HG03097 (cell line): ENCODE results near the gene BNIP1.
A peak's percentile ranks its signal among the peaks of the same experiment; 100 is the strongest.
"Not testable (repeated sequence)": the region's sequence is repeated elsewhere in the genome, so short reads cannot be mapped to it uniquely, and the experiment has no call there.

Experiments
- ATAC-seq: cut with Tn5 transposase; IDR thresholded peaks from one replicate; pipeline ENCODE4 v1.9.1; 2021; ENCODE audit not compliant: unreplicated experiment, low FRiP score

Gene BNIP1

GRCh38 chr5:173144200-173145176, at the start of gene BNIP1:
Gene BNIP1 (plus strand): TSS chr5:173144531. CDS start chr5:173144546, 15 bp downstream.
- ATAC-seq: peak; percentile 79

- ATAC-seq: no peak
These were observed 45.5 kb upstream of the BNIP1 start for GRCh38 chr5:173098787-173099186.

DNA sequence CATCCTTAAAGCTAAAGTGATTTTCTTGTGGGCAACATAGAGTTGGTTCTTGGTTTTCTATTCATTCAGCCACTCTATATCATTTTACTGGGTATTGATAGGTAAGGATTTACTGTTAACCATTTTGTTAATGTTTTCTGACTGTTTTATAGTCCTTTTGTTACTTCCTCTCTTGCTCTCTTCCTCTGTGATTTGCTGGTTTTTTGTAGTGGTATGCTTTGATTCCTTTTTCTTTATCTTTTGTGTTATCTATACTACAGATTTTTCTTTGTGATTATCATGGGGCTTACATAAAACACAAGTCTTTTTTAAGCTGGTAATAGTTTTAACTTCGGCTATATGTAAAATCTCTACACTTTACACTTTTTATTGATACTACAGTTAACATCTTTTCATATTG, 44.9 kb upstream of the BNIP1 start:
- no peak for ATAC-seq

DNA sequence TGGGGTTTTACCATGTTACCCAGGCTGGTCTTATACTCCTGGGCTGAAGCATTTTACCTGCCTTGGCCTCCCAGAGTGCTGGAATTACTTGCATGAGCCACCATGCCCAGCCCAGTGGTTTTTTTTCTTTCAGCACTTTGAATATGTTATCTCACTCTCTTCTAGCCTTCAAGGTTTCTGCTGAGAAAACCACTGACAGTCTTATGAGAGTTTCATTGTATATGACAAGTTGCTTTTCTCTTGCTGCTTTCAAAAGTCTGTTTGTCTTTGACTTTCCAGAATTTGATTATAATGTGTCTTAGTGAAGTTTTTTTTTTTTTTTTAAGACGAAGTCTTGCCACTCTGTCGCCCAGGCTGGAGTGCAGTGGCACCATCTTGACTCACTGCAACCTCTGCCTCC, 43.1 kb upstream of the BNIP1 start:
- ATAC-seq: no peak

GRCh38 chr5:173103411-173103810, 40.9 kb upstream of the BNIP1 start:
- no peak for ATAC-seq

- ATAC-seq: no peak
These were observed 35.4 kb upstream of the BNIP1 start for GRCh38 chr5:173108914-173109313.

- ATAC-seq: no peak
These were observed 29.8 kb upstream of the BNIP1 start for GRCh38 chr5:173114536-173114935.

DNA sequence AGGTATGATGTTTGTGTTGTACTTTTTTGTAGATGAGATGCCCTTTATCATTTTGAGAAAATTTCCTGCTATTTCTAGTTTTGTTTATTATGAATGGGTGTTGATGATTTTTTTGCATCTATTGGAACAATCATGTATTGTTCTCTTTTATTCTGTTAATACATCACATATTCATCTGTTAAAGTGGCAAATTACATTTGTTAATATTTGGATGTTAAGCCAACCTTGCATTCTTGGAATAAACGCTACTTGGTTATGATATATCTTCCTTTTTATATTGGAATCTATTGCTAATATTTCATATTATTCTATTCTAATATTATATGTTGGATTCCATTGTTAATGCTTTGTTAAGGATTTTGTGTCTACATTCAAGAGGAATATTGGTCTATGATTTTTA, 24.6 kb upstream of the BNIP1 start:
- no peak for ATAC-seq

GRCh38 chr5:173123416-173123815, 20.9 kb upstream of the BNIP1 start:
- no peak for ATAC-seq

- not testable (repeated sequence) for ATAC-seq
These were observed 12.2 kb upstream of the BNIP1 start for GRCh38 chr5:173132166-173132565.

GRCh38 chr5:173138707-173139106, 5.6 kb upstream of the BNIP1 start:
- ATAC-seq: no peak

DNA sequence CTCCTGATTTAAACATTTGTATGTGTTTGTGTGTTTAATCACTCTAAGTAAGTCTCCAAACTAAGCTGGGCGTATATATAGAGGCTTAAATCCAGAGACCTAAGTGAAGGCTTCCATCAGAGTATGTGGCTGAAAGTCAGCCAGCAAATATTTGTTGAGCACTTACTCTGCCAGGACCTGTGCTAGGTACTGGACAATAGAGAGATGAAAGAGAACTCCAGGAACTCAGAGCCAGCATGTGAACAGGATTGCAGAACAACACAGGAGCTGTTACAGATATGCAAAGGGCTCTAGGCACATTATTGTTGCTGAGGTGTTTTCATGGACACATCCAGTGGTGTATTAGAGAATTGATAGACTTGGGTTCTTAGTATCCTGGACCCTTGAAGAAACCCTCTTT, 4.7 kb upstream of the BNIP1 start:
- ATAC-seq: no peak

GRCh38 chr5:173140769-173141168, 3.6 kb upstream of the BNIP1 start:
- ATAC-seq: no peak

DNA sequence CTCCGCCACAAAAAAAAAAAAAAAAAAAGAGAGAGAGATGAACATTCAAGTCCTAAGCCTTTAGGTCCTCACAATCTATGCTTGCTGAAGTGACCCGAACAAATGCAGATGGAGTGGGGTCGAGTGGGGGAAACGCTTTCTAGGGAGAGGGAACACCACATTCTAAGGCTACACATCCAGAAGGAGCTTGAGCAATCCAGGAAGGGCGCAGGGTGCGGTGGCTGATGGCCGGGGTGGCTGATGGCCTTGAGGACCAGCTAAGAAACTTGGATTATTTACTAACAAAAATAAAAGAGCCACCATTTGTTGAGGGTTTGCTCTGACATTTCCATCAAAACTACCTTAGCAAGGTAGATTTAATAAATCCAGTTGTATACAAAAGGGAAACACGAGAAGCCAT, 764 bp upstream of the BNIP1 start:
- no peak for ATAC-seq

DNA sequence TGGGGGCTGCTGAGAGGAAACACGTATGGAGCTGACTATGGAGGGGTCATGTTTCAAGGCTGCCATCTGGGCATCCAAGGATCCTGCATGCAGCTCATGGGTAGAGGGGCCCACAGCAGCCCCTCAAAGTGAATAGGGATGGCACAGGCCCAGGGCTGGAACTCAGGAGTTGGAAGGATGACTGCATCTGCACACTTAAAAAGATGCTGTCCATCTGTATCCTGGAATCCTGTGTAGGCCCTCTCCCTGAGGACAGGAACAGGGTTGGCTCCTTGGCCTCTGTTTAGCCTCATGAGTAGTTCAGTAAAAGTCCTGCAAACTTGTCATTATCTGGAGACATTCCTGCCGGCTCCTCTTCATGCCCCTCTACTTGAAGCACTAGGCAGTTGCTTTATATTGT, 4.0 kb downstream of the BNIP1 start:
- ATAC-seq: no peak

- ATAC-seq: no peak
These were observed 8.2 kb downstream of the BNIP1 start for GRCh38 chr5:173152547-173152946.

DNA sequence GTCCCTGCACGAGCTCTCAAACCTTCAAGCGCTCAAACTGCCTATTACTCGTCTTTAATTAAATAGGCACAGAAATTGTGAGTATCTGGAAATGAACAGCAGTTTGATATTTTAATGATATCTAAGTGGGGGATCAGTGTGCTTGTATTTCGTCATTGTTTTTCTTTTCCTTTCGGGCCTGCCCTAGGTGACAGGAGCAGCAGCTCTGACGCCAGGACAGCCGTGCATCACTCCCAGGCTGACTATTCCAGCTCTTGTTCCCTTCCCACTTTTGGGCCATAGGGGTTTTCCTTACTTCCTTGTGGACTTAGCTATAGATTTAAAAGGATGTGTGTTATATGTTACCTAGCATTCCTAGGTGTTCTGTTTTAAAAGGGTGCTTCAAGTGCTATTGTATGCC, 9.5 kb downstream of the BNIP1 start:
- no peak for ATAC-seq

- not testable (repeated sequence) for ATAC-seq
These were observed 10.3 kb downstream of the BNIP1 start for GRCh38 chr5:173154619-173155018.

DNA sequence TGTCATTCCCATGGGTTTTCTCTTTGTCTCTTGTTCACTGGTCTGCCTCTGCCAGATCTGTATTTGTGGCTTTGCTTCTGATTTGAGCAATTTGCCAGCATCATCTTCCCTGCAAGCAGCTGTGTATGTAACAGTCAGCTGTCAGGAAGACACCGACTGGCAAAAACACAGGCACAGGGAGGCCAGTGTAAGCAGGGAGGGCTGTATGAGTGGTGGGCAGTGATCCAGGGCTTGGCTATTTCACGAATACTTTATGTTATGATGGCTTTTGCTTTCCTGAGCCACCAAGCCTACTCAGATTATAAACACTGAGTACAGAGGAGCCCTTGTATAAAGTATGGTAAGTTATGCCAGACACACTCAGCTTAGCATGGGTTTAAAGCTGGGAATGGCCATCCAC, 11.6 kb downstream of the BNIP1 start:
- ATAC-seq: no peak

DNA sequence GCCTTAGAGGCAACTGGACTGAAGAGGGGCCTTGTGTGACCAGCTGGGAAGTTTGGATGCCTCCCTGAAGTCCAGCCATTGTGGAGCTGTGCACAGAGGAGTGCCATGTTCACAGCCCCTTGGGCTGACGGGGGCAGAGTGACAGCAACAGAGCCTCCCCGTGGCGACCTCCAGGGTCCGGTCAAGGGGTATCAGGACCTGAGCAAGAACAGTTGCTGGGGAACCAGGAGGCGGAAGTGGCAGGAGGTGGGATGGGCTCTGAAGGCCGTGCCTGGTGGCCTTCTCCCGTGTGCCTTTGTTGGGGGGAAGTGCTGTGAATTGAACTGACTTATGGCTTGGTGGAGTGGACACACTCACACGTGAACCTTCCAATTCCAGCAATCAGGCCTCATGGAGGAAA, 14.0 kb downstream of the BNIP1 start:
- ATAC-seq: no peak

- no peak for ATAC-seq
These were observed 14.9 kb downstream of the BNIP1 start for GRCh38 chr5:173159256-173159655.

DNA sequence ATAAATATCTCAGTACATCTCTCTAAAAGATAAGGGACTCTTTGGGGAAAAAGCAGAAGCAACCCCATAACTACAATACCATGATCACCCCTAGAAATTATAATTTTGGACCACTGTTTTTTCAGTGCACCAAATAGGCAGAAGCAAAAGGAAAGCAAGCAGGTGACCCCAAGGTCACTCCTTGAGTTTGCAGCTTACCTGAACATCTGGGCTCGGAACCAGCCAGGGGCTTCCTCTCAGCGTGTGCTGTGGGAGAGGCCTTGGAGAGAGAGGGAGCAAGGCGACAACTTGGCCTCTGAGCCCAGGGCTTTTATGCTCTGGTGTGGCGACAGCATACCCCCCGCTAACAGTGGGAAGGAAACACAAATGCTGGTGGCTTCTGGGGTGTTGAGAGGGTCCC, 16.8 kb downstream of the BNIP1 start:
- ATAC-seq: no peak
